ENCODE measurements around the gene PITHD1.
"Not testable (repeated sequence)": the region's sequence is repeated elsewhere in the genome, so short reads cannot be mapped to it uniquely, and the experiment has no call there.

Gene PITHD1

DNA sequence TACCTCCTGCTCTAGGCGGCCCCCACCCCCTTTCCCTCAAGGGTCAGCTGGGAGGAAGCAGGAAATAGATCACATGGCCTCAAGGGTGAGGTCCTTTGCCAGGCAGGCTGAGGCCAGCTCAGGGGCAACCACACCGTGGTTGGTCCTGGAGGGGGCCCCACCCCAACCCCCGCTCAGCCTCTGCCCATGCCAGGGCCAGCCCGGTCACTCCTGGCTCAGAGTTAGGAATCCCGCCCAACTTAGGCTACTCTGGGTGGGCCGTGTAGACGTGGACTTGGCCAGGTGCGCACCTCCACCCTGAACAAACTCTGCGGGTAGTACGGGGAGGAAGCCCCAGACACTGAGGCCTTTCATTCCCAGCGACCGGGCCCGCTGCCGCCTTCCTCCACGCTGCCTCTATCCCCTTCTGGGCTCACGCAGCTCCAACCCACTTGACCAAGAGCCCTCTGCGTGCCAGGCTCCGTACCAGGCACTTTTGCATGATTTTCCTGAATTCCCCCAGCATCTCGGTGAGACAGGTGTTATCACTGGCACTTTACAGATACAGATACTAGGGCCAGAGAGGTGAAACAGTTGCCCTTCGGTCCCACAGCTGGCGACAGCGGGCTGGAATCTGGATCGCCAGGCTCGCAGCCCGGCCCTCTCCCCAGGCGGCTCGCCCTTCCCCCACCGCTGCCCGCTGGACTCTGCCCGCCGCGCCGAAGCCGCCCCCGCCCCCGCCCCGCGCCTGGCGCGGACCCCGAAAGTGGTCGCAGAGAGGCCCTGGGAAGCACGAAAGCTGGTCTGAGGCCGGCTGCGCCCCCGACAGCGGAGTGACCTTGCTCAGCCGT is 21.6 kb downstream of the PITHD1 start:
- DNase-seq, result no peak

DNA sequence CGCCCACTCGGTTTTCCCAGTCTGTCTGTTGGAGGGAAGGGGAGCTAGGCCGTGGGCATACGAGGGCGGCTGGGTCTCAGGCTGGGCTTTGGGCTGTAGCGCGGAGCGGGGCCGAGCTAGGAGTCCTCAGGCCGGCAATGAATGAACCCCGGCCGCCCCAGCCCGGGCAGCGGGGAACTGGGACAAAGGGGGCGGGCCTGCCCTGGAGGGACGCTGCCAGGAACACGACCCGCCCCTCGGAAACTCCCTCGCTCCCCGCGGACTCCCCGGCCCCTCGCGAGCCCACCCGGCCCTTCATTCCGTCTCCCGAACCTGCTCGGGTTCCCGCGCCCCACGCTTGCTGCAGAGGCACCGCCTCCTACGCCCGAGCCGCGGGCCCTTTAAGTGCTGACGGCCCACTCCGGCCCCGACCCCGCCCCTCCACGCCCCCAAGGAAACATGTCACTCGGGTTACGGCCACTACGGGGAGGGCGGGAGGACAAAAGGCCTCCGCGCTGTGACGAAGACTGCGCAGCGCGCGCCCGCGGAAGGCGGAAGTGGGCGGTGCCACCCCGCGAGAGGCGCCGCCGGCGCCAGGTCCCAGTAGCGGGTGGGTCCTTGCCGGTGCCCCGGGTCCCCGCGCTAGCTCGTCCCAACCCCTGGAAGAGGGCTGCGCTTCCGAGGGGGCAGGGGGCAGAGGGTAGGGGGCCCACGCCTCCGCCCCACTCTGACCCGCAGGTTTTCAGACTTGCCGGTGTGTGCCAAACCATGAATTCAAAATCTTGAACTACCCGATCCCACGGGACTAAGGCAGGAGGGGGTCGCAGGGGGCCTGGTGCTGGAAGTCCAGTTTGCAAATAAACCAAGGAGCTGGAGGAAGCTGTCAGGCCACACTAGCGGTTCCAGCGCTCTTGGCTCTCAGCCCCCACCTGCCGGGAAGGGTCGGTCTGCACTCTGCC is 22.5 kb downstream of the PITHD1 start, which contains the start of gene GALE:
Gene GALE, minus strand, starts transcription at position 355 of the 938 bp plus-strand sequence. CDS start 1,747 bp downstream, outside the sequence.
- DNase-seq, result peak; percentile 85 to 86

DNA sequence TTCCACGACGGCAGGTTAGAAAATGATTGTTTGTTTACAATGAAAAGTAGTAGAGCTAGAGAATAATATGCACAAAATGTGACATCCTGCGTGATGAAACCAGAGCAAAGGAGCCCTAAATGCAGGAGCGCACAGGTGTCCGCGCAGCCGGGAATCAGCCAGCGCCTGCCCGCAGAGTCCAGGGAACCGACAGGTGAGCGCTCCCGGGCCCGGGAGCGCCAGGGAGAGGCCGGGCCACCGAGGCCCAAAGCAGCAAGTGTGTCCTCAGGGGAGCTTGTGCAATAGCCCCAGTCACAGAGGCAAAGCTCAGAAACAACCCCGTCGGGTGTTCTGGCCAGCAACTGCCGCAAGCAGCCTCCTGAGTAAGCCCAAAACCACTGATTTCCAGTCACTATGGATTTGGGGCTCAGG is 23.1 kb downstream of the PITHD1 start:
- DNase-seq, result no peak

DNA sequence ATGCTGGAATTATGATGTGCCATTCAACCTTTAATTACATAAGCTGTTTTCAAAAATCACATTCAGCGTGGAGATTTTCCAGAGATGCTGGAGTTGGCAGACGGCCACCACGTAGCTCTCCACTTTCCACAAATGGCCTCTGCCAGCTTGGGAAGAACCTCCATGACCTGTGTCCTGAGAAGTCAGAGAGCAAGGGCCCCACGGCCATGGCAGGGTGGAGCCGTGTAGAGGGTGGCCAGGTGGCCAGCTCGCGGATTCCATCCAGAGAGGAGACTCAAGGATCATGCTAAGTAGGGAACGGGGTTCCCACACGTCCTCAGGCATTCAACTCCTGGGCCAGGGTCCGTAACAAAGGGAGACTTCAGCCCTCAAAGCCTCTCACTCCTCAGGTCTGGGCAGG is 23.7 kb downstream of the PITHD1 start:
- DNase-seq, result no peak

DNA sequence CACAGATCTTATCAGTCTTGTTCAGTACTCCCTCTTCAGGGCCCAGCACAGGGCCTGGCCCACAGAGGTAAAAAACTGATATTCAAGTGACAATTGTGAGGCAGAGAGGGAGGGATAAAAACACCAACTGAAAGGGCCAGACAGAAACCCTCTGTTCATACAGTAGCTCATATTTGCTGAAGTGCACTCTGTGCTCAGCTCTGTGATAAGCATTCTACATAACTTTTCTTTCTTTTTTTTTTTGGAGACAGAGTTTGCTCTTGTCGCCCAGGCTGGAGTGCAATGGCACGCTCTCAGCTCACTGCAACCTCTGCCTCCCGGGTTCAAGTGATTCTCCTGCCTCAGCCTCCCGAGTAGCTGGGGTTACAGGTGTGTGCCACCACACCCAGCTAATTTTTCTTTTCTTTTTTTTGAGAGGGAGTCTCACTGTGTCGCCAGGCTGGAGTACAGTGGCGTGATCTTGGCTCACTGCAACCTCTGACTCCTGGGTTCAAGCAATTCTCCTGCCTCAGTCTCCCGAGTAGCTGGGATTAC is 24.7 kb downstream of the PITHD1 start:
- not testable (repeated sequence) for DNase-seq

DNA sequence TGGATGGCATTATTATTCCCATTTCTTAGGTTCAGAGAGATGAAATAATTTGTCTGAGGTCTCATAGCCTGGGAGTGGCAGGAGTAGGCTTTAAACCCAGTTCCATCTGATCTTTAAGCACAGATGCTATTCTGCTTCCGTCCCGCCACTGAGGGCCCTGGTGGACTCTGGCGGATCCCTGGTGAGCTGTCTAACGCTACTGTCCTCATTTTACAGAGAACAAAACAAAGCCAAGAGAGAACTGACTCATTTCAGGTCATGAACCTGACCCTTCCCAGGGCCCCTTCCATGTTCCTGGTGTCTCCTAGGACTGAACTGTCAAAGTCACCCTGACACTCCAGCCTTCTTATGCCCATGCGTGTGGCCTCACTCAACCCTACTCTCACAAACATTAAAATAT is 25.5 kb downstream of the PITHD1 start:
- no peak for DNase-seq

DNA sequence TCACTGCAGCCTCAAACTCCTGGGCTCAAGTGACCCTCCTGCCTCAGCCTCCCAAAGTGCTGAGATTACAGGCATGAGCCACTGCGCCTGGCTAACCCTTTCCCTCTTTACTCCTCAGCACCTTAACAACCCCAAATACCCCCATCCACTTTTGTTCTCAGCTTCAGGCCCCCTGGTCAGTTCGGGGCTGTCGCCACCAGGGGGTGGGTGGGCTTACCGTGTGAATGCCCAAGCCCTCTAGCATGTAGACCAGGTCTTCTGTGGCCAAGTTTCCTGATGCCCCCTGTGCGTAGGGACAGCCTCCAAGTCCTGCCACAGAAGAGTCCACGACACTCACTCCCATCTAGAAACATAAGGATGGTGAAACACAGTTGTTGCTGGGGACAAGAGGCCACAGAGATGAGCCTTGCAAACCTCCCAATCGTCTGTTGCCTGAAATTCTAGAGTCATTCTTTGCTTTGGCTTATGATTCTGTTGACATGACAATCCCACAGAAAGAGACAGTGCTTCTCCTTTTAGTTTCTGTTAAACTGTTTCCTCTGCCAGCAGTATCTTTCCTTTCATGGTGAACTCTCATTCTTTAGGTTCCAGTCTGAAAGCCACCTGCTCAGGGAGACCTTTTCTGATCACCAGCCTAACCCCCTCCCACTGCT is 26.1 kb downstream of the PITHD1 start:
- peak; percentile 11 to 13 for DNase-seq

DNA sequence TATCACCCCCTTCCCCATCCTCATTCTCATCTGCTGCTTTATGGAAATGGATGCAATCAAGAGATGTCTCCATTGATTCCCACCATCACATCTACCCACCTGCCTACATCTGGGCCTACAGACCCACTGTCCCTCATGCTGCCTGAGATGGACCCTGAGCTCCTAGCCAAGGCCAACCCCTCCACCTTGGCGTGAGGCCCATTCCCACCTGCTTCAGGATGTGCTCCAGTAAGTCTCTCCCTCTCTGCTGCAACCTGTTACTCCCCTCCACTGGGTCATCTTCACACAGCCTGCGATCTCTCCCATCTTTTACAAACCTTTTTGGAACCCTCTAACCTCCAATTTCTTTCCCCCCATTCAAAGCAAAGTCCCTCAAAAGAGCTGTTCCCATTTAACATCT is 26.8 kb downstream of the PITHD1 start:
- no peak for DNase-seq

DNA sequence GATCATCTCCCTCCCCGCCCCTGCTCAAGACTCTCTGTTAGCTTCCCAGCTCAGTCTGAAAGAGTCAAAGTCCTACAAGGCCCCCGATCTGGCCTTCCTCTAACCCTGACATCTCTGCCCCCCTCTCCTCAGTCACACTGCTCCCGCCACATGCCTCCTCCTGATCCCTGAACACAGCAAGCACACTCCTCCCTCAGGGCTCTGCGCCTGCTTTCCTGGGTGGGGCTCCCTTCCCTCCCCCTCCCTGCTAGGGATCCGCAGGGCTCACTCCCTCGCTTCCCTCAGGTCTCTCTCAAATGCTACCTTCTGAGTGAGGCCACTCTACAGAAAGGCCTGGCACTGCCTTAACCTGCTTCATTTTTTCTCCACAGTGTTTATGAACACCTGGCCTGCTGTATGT is 28.1 kb downstream of the PITHD1 start:
- no peak for DNase-seq

DNA sequence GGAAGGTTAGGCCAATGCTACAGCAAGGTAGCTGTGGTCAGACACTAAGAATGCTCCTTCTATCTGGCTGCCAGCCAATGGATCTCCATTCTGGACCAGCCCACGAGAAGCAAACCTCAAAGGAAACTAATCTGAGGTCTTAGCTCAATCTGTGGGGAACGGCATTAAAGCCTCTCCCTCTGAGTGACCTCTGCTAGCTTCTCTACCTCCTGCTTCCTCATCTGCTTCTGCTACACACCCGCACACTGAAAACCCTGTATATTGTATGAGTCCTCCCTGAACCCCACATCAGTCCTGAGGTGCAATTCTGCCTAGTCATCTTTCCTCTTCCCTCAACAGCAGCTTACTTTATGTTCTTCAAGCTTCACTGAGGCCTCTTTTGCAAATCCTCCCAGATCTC is 29.2 kb downstream of the PITHD1 start:
- DNase-seq, result peak; percentile 92

DNA sequence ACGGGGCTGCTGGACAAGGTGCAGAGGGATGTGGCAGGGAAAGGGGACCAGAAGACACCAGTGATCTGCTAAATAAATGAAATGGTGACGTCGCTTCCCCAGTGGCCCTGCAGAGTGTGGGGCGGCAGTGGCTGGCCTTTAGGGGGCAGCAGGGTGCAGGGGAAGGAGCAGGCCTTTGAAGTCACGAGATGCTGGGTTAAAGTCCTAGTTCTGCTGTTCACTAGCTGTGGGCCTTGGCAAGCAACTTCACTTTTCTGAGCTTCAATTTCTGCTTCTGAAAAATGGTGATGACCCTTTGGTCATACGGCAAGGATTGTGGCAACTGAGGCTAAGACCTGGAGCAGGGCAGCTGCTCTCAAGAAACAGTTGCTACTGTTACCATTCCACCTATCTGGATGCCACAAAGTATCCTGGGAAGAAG is 31.5 kb downstream of the PITHD1 start:
- peak; percentile 82 to 92 for DNase-seq

DNA sequence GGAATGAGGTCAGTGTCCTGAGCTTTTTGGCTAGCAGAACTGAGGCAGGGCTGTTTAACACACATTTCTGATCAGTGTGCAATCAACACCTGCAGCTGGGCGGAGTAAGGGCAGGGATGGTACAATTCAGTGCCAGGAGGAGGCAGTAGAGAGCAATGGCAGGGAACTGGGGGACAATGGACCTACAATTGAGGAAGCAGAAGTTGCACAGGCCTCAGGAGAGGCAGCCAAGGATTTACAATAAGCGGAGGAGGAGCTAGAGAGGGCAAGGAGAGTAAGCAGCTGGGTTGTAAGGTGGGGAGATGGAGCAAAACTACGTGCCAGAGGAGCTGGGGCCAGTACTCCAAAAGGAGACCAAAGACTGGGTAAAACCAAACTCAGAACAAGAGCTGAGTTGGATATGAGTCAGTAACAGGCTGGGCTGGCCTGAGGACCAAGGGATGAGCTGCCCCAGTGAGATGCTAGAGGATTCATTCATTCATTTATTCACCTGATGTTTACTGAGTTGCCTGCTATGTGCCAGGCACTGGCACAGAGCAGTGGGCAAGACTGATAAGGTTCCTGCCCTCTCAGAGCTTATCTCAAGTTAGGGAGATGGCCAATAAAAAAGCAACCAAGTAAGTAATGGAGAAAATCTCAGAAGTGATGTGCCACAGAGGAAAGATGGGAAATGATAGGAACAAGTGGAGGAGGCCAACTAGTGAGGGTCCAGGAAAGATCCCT is 32.8 kb downstream of the PITHD1 start:
- DNase-seq, result peak; percentile 79 to 90

DNA sequence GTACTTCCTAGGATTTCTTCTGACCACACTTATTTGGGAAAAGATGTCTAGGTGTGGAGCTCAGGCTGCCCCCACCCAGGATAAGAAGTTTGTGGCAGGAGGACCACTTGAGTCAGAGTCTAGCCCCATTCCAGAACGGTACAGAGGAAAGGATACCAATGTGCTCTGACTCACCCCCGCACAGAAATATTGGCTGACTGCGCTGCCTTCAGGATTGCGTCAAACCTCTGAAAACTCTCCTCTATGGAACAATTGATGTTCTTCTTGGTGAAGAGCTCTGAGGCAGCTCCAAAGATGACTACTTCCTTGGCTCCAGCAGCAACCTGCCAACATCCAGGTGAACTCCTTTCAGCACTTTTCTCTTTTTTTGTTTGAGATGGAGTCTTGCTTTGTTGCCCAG is 35.8 kb downstream of the PITHD1 start:
- no peak for DNase-seq

DNA sequence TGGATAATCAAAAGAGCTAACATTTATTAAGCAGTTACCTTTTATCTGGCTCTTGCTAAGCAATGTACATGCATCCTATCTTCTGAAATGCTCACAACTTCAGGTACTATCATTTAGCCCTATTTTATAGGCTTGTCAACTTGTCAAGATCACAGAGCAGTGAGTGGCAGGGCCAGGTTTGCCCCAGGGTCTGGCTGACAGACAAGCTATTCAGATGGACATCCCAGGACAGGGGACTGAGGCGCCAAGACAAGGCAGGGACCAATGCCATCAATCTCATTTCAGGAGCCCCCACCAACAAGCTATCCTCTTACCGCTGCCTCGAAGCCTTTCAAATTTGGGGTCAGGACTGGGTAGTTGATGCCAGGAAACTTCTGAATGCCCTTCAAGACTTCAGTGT is 38.1 kb downstream of the PITHD1 start:
- no peak for DNase-seq

DNA sequence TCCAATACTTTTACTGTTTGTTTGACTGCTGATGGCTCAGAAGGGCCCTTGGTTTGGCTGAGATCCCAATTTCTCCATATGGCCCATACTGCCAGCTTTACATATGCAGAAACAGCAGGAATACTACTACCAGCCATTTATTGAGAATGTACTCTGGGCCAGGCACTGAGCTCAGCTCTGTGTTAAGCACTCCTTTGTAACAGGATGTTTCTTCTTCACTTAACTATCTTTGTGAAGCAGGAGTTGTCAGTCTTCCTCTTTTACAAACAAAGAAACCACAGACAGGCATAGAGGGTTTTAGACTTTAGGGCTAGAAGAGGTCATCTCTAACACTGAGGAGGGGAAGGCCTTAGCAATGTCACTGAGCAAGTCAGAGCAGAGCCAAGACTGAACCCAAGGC is 38.7 kb downstream of the PITHD1 start:
- peak; percentile 30 to 46 for DNase-seq

DNA sequence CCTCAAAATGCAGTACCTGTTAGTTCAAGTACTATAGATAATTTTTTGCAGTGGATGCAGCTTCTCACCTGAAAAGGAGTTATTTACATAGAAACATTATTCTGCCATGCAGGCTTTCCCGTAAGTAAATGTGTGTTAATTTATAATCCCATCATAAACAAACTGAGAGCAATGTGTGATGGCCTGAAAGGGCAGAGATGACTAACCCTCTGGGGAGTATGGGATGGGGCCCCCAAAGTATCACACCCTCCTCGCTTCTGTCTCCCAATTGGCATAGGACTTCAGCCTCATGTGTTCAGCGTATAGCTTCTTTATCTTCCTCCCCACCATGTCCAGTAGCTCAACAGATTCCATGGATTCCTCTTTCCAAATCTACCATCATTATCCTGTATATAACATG is 39.4 kb downstream of the PITHD1 start:
- no peak for DNase-seq

DNA sequence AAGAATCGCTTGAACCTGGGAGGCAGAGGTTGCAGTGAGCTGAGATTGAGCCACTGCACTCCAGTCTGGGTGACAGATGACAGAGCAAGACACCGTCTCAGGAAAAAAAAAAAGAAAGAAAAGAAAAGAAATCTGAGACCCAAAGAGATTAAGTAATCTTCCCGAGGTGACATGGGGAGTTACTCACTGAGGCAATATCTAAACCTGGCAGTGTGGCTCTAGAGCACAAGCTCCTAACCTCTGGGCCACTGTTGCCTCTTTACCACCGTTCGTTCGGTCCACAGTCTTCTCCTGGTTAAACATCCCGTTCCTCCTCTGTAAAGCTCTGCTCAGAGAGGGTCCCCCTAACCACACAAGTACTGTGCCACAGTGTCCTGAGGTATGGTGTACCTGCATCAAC is 45.5 kb downstream of the PITHD1 start:
- no peak for DNase-seq

DNA sequence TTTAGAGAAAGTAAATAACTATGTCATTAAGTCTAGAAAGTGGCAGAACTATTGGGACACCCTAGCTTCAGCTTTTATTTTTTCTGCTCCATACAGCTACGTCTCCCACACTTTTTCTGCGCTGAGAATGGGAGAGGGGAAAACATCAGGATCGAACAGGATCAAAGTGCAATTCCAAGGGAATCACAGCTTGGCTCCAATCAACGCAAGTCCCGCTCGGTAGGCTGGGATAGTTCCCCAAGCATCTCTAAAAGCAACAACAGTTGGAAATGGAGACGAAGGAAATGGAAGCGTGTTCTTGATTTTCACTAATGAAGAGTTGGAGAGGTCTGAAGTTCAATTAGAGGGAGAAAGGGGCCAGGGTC is 46.5 kb downstream of the PITHD1 start:
- DNase-seq, result no peak

DNA sequence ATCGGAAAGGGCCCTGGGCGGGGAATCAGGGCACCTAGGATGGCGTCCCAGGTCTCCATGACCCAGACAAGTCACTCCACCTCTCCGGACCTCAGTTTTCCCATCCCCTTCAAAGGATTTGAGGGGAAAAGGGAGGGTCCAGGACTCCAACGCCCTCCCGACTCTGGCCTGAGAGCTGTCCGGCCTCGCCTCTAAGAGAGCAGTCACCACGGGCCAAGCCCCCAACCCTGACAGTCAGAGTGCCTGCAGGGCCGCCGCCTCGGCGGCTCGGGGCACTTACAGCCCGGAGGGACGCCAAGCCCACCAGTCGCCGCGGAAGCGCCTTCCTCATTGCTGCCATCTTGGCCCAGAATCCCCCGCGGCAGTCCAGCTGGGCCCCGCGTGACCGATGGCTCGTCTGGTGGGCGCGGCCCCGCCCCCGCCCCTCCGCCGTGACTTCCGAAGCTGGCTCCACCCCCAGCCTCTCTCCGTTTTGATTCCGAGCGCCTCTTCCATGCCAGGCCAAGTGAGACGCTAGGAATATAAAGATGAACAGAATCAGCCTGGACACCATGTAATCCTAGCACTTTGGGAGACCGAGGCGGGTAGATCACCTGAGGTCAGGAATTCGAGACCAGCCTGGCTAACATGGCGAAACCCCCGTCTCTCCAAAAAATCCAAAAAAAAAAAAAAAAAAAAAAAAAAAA is 47.0 kb downstream of the PITHD1 start, which contains the start of gene HMGCL:
Gene HMGCL, minus strand, starts transcription at position 354 of the 686 bp plus-strand sequence. Its CDS starts 14 bp downstream, at position 340.
- peak; percentile 81 to 83 for DNase-seq

DNA sequence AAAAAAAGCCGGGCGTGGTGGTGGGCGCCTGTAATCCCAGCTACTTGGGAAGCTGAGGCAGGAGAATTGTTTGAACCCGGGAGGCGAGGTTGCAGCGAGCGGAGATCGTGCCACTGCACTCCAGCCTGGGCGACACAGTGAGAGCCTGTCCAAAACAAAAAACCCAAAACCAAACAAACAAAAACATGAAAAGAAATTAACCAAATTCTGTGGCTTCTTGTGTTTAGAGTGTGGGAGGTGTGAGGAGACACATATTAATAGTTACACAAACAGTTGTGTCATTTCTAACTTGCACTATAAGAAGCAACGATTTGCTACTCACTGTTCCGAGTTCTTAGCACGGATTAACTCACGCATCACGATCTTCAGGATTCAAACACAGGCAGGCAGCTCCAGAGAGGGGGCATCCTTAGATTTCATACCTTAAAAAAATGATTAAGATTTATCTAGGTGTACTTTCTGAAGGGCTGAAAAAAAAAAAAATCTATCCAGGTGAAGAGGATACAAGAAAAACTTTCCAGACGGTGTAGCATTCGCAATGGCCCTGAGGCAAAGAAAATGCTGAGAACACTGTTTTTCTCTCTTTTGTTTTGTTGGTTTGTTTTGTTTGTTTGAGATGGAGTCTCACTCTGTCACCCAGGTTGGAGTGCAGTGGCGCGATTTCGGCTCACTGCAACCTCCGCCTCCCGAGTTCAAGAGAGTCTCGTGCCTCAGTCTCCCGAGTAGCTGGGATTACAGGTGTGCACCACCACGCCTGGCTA is 47.7 kb downstream of the PITHD1 start:
- DNase-seq, result peak in 1 of 2 experiments; percentile 5

DNA sequence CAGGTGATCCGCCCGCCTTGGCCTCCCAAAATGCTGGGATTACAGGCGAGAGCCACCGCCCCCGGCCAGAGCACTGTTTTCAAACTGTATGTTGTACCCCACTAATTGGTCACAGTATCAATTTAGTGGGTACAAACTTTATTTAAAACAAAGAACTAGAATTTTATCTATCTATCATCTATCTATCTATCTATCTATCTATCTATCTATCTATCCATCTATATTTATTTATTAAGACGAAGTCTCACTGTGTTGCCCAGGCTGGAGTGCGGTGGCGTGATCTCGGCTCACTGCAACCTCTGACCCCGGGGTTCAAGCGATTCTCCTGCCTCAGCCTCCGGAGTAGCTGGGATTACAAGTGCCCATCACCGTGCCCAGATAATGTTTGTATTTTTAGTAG is 48.4 kb downstream of the PITHD1 start:
- not testable (repeated sequence) for DNase-seq

Data from AML-193 (cell line).